Activated CD8-positive, alpha-beta memory T cell treated with anti-CD3 and anti-CD28 coated beads for 4 hours (primary cell): ENCODE data around the gene AK5.

ENCODE experiments used
- DNase-seq, 2 donors: peaks; one replicate each; pipeline ENCODE4 v3.0.0-alpha.2; 2020; ENCODE audit warnings: low read depth in 2 of 2

The AK5 gene

GRCh38 chr1:77438236-77438913 lies 156.6 kb downstream of the AK5 start:
- no peak for DNase-seq

GRCh38 chr1:77446841-77447555 lies 165.2 kb downstream of the AK5 start:
- DNase-seq, result no peak

- DNase-seq, result no peak
Observed at GRCh38 chr1:77447669-77448068, 165.8 kb downstream of the AK5 start.

GRCh38 chr1:77459881-77460280 lies 178.1 kb downstream of the AK5 start:
- no peak for DNase-seq

- DNase-seq, result no peak
Observed at GRCh38 chr1:77461691-77462090, 179.9 kb downstream of the AK5 start.

GRCh38 chr1:77463216-77463615 lies 181.4 kb downstream of the AK5 start:
- DNase-seq, result no peak

GRCh38 chr1:77465139-77465538 lies 183.3 kb downstream of the AK5 start:
- DNase-seq, result no peak

GRCh38 chr1:77465922-77466321 lies 184.1 kb downstream of the AK5 start:
- no peak for DNase-seq

- DNase-seq, result no peak
Observed at GRCh38 chr1:77467021-77467595, 185.3 kb downstream of the AK5 start.

- DNase-seq, result no peak
Observed at GRCh38 chr1:77467741-77468140, 185.9 kb downstream of the AK5 start.

- DNase-seq, result no peak
Observed at GRCh38 chr1:77468257-77468948, 186.6 kb downstream of the AK5 start.

GRCh38 chr1:77468949-77469710 lies 187.3 kb downstream of the AK5 start:
- DNase-seq, result no peak

- DNase-seq, result no peak
Observed at GRCh38 chr1:77471691-77472090, 189.9 kb downstream of the AK5 start.

GRCh38 chr1:77473690-77474089 lies 191.9 kb downstream of the AK5 start:
- DNase-seq, result no peak

- DNase-seq, result no peak
Observed at GRCh38 chr1:77475641-77476040, 193.8 kb downstream of the AK5 start.

- DNase-seq, result no peak
Observed at GRCh38 chr1:77476475-77476874, 194.7 kb downstream of the AK5 start.

GRCh38 chr1:77484334-77484733 lies 202.5 kb downstream of the AK5 start:
- DNase-seq, result no peak

GRCh38 chr1:77484926-77485325 lies 203.1 kb downstream of the AK5 start:
- DNase-seq, result no peak

- no peak for DNase-seq
Observed at GRCh38 chr1:77487631-77488030, 205.8 kb downstream of the AK5 start.

GRCh38 chr1:77489910-77490309 lies 208.1 kb downstream of the AK5 start:
- DNase-seq, result no peak

- DNase-seq, result no peak
Observed at GRCh38 chr1:77494026-77494425, 212.2 kb downstream of the AK5 start.

- DNase-seq, result no peak
Observed at GRCh38 chr1:77498918-77499317, 217.1 kb downstream of the AK5 start.
